Measurements from ENCODE around the gene PPFIBP2.

Gene PPFIBP2

GRCh38 chr11:7590529-7590928 lies 76.7 kb downstream of the PPFIBP2 start:
- no peak overlapping the region for H3K4me3 ChIP-seq (ENCODE audit: low read length)
- DNase-seq (ENCODE audit: low read depth, low spot score): no peak

DNA sequence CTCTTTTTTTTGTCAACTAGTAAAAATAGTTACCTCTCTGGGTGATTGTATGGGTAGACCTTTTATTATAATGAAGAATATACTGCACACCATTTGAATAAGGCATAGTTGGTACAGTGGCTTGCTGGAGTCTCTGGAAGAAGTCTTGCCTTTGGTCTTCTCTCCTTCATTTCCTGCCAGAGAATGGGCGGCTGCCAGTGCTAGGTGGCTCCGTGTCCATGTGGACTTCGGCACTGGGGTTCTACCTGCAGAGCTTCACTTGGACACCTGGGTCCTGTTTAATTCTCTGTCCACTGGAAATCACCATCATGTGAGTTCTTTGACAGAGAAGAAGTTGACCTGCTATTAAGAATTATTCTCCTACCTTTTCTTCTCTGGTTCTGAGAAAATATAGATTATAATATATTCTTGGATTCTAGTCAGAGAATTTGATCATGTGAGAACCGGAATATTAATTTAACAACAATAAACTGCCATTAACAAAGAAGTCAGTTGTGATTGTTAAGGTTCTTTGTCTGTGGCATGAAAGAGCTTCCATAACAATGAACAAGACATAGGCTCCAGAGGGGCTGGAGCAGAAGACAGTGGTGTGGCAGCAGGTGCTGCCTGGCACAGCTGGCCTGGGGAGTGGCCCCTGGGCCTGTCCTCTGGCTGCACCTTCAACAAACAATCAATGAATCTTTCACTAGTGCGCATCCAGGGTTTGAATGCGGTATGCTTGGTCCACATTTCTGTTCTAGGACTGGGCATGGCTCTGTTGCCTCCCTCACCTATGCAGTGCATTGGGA lies 77.5 kb downstream of the PPFIBP2 start:
- DNase-seq (ENCODE audit: low read depth, low spot score): no peak
- no peak overlapping the region for H3K4me3 ChIP-seq (ENCODE audit: low read length)

GRCh38 chr11:7591987-7592386 lies 78.2 kb downstream of the PPFIBP2 start:
- no peak for DNase-seq (ENCODE audit: low read depth, low spot score)
- H3K4me3 ChIP-seq (ENCODE audit: low read length): no peak overlapping the region

- no peak overlapping the region for H3K4me3 ChIP-seq (ENCODE audit: low read length)
- no peak for DNase-seq (ENCODE audit: low read depth, low spot score)
Observed at GRCh38 chr11:7592711-7593110, 78.9 kb downstream of the PPFIBP2 start.

- H3K4me3 ChIP-seq (ENCODE audit: low read length): no peak overlapping the region
- DNase-seq (ENCODE audit: low read depth, low spot score): no peak
Observed at GRCh38 chr11:7593481-7593880, 79.7 kb downstream of the PPFIBP2 start.

DNA sequence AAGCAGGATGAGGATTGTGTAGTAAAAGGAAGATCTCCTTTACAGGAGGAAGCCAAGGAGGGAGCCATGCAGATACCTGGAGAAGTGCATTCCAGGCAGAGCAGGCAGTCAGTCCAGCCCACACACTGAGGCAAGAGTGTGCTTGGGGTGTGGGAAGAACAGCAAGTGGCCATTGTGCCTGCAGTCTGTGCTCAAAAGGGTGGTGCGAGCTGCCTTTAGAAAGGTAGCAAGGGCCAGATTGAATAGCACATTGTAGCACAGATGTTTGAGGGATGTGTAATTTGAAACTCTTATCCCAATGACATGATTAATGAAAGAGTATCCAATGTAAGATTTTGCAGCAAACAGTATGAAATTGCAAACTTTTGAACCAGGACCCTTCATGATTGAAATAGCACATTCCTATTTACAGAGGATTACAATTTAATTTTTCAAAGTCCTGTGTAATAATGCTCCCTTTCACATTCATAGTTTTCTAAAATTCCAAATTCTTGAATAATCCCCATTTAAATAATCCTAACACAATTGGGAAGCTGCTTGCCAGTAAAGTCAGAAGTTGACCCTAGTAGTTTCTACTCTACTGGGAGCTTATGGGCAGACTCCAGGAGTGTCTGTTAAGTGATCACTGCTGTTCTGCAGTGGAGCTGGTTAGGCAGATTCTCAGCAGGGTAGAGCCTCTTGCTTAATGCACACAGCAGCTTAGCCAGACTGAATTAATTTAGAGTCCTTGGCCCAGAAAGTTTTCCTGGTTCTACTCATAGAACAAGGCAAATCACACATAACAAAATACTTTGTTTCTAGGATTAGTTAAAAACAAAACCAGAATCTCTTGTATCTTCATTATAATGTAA lies 81.4 kb downstream of the PPFIBP2 start:
- no peak for DNase-seq (ENCODE audit: low read depth, low spot score)

GRCh38 chr11:7595951-7596350 lies 82.2 kb downstream of the PPFIBP2 start:
- no peak overlapping the region for H3K4me3 ChIP-seq (ENCODE audit: low read length)
- no peak for DNase-seq (ENCODE audit: low read depth, low spot score)

More for the DNA sequence above, 81.4 kb downstream of the PPFIBP2 start:
- H3K4me3 ChIP-seq (ENCODE audit: low read length): no peak overlapping the region

DNA sequence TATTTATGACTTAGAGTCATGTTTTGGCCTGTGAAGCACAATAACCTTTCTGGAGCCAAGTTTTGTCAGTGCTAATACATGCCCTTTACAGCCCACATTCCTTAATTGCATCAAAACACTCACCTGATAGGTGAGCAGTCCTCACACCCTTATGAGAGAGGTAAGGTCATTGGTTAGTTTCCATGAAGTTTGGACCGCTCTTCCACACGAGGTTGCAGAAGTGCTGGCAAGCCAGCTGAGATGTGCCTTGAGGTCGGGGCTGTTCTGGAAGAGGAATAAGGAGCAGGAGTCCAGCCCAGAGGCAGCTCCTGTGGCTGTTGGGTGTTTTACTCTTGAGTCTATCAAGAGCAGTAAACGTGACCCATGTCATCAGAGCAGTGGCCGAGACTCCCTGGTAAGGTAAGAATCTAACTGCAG lies 83.2 kb downstream of the PPFIBP2 start:
- DNase-seq (ENCODE audit: low read depth, low spot score): no peak
- H3K4me3 ChIP-seq (ENCODE audit: low read length): no peak overlapping the region

DNA sequence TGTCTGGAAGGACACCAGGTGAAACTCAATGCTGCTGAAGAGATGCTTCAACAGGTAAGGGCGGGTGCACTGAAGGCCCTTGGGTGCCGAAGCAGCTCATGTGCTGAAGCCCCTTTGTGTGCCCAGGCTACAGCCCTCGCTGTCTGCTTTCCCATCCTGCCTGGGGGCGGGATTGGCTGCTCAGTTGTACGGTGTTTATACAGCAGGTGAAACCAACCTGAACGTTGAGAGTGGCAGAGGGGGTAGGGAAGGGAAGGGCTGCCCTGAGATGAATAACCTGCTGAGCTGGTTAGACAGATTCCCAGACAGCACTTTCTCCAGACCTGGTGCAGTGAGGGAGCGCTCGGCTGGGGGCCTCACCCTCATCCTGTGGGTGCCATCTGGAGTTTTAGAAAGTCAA lies 83.8 kb downstream of the PPFIBP2 start:
- no peak for DNase-seq (ENCODE audit: low read depth, low spot score)
- no peak overlapping the region for H3K4me3 ChIP-seq (ENCODE audit: low read length)

DNA sequence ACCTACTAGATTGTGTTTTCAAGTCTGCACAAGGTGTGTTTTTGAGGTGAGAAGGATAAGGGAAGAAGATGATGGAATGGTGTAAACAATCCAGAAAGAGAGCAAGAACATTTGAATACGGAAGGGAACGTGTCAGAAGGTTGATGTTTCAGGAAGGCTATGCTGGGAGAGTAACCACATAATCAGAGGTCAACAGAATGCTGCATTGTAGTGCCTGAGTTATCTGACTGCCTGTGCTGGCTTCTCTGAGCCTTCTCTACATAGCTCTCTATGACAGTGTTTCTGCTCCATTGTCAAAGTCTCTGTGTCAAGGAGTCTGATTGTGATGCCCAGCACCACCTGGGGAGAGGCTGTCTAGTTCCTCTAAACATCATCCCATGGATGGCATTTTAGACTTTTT lies 85.4 kb downstream of the PPFIBP2 start:
- no peak for DNase-seq (ENCODE audit: low read depth, low spot score)

GRCh38 chr11:7600205-7600775 lies 86.5 kb downstream of the PPFIBP2 start:
- no peak overlapping the region for H3K4me3 ChIP-seq (ENCODE audit: low read length)
- no peak for DNase-seq (ENCODE audit: low read depth, low spot score)

More for the DNA sequence above, 85.4 kb downstream of the PPFIBP2 start:
- no peak overlapping the region for H3K4me3 ChIP-seq (ENCODE audit: low read length)

DNA sequence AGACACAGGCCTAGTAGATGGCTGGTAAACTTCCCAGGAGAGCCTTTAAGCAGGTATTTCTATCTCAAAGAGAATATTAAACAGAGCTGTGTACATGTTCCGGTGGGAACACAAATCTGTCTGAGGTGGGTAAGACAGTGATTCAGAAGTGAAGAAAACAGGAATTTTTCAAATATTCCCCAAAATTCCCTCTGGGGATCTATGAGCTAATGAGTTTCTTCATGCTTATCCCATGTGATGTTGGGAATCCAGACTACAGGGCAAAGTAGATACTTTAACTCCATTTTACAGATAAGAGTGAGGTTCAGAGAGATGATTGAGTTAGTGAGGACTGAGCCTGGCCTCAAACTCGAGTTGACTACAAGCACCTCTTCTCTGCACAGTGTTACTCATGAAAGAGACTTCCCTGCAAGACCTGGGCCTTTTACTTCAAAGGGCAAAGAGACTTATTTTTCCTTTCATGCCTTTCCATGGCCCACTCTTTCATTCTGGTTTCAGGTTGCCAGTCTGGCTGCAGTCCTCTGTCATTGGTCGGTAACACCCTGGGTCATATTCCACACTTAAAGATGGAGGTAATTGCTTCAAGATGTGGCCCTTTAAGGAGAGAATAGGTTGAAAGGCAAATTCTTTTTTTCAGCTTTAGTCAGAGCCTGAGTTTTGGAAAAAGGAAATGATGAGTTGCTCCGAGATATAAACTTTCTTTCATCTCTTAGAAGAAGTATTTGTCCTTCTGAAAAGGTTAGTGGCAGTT lies 89.4 kb downstream of the PPFIBP2 start:
- DNase-seq (ENCODE audit: low read depth, low spot score): no peak
- no peak overlapping the region for H3K4me3 ChIP-seq (ENCODE audit: low read length)

- no peak for DNase-seq (ENCODE audit: low read depth, low spot score)
- H3K4me3 ChIP-seq (ENCODE audit: low read length): no peak overlapping the region
Observed at GRCh38 chr11:7604331-7604955, 90.6 kb downstream of the PPFIBP2 start.

GRCh38 chr11:7605186-7605943 lies 91.6 kb downstream of the PPFIBP2 start:
- DNase-seq (ENCODE audit: low read depth, low spot score): no peak
- H3K4me3 ChIP-seq (ENCODE audit: low read length): no peak overlapping the region

- DNase-seq (ENCODE audit: low read depth, low spot score): no peak
- no peak overlapping the region for H3K4me3 ChIP-seq (ENCODE audit: low read length)
Observed at GRCh38 chr11:7606496-7606895, 92.7 kb downstream of the PPFIBP2 start.

DNA sequence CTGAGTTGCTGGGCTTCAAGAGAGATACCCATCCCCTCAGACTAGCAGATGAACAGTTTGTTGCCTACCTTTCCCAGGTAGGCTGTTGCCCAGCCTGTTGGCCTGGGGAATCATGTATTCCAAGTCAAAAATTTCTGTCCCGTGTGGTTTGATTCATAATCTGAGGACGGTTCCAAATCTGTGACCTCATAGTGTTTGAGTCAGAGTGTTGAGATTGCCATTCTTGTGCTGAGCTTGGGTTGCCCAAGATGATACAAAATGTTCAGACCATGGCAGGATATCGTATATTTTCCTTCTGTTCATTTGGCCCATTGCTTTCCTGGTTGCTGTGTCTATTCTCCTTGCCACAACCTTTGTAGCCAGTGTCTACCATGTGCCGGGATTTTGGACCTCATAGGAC lies 95.2 kb downstream of the PPFIBP2 start:
- DNase-seq (ENCODE audit: low read depth, low spot score): no peak
- H3K4me3 ChIP-seq (ENCODE audit: low read length): no peak overlapping the region

- DNase-seq (ENCODE audit: low read depth, low spot score): no peak
- no peak overlapping the region for H3K4me3 ChIP-seq (ENCODE audit: low read length)
Observed at GRCh38 chr11:7609521-7609920, 95.7 kb downstream of the PPFIBP2 start.

DNA sequence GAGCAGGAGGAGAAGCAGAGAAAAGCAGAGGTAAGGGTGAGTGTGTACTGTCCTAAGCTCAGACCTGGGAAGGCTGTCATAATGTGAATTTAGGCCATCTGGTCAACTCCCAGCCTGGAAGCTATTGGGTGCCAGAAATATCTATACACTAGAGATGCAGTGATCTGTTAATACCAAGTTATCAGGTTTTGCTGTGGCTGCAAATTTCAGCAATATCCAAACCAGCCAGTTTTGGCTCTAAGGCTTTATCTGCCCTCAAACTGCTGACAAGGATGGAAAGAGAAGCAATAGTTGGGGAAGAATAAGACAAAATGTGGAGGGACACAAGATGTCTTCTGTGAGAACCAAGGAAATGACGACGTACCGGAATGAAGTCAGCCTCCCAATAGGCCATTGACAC lies 96.6 kb downstream of the PPFIBP2 start:
- DNase-seq (ENCODE audit: low read depth, low spot score): no peak
- H3K4me3 ChIP-seq (ENCODE audit: low read length): no peak overlapping the region
